Measurements from ENCODE around the gene SH3RF1. TPM values are rescaled to one million over a fixed set of nuclear protein-coding genes. Genes with fewer than 3 reads are reported as not detected.

Gene SH3RF1
- total RNA-seq, 2 donors from 2014 or later, result 7.8 to 12.4 TPM

- Histone ChIP-seq H3K36me3 (no peaks in the 10 kb centered on the region), H3K4me1 (peaks cover 0 to 51% of the 10 kb centered on the region in 2 donors), H3K27ac (no peak overlapping the region), H3K27me3 (no peaks in the 10 kb centered on the region), H3K9me3 (no peaks in the 10 kb centered on the region), H3K4me3 (no peak overlapping the region)
- no peak for TF ChIP-seq CTCF (IDR thresholded peaks at IDR 0.05)
- no peak for DNase-seq (ENCODE audit: low spot score)
These were observed 29.3 kb downstream of the SH3RF1 start for GRCh38 chr4:169241464-169241863.

GRCh38 chr4:169239221-169239905 lies 31.4 kb downstream of the SH3RF1 start:
- Histone ChIP-seq H3K9me3 (no peaks in the 10 kb centered on the region), H3K27ac (no peak overlapping the region), H3K4me1 (peaks cover 0 to 52% of the 10 kb centered on the region in 2 donors), H3K27me3 (no peaks in the 10 kb centered on the region), H3K36me3 (no peaks in the 10 kb centered on the region), H3K4me3 (no peak overlapping the region)
- TF ChIP-seq CTCF (IDR thresholded peaks at IDR 0.05), result no peak
- DNase-seq (ENCODE audit: low spot score), result no peak

- no peak for DNase-seq (ENCODE audit: low spot score)
- Histone ChIP-seq H3K36me3 (no peaks in the 10 kb centered on the region), H3K4me3 (no peak overlapping the region), H3K27me3 (no peaks in the 10 kb centered on the region), H3K4me1 (peaks cover 0 to 43% of the 10 kb centered on the region in 2 donors), H3K9me3 (no peaks in the 10 kb centered on the region), H3K27ac (peak overlapping the region in 1 of 2 donors; percentile 22)
- TF ChIP-seq CTCF (IDR thresholded peaks at IDR 0.05), result no peak
These were observed 32.3 kb downstream of the SH3RF1 start for GRCh38 chr4:169238445-169238844.

GRCh38 chr4:169236873-169237626 lies 33.7 kb downstream of the SH3RF1 start:
- no peaks in the 10 kb centered on the region for H3K36me3 ChIP-seq
- no peak overlapping the region for H3K27ac ChIP-seq
- H3K27me3 ChIP-seq, result no peaks in the 10 kb centered on the region
- H3K4me1 ChIP-seq, result peaks cover 0 to 39% of the 10 kb centered on the region in 2 donors
- H3K9me3 ChIP-seq, result no peaks in the 10 kb centered on the region
- no peak for DNase-seq (ENCODE audit: low spot score)
- H3K4me3 ChIP-seq, result no peak overlapping the region
- TF ChIP-seq CTCF (IDR thresholded peaks at IDR 0.05), result no peak

- TF ChIP-seq CTCF (IDR thresholded peaks at IDR 0.05), result no peak
- Histone ChIP-seq H3K27me3 (no peaks in the 10 kb centered on the region), H3K27ac (no peak overlapping the region), H3K4me3 (no peak overlapping the region), H3K9me3 (no peaks in the 10 kb centered on the region), H3K36me3 (no peaks in the 10 kb centered on the region), H3K4me1 (peaks cover 0 to 32% of the 10 kb centered on the region in 2 donors)
- no peak for DNase-seq (ENCODE audit: low spot score)
These were observed 34.7 kb downstream of the SH3RF1 start for GRCh38 chr4:169236078-169236477.

Measured in right atrium auricular region (tissue), 2 donors.